Liver (tissue), 3 donors: ENCODE results near the gene KIFC3.

Source experiments
- EGR1 ChIP-seq, 2 donors: IDR thresholded peaks; 2 replicates each; pipeline ENCODE4 v1.6.1; 2016 to 2018; ENCODE audit warnings: antibody characterized with exemption in 2 of 2, low read depth in 2 of 2
- GABPA ChIP-seq, 2 donors: IDR thresholded peaks in 1 of 2; conservative IDR thresholded peaks in 1 of 2; 2 replicates each; pipeline ENCODE4 v1.6.1; 2016; ENCODE audit warnings: antibody characterized with exemption in 2 of 2, mild to moderate bottlenecking in 1 of 2, moderate library complexity in 1 of 2
- HNF4G ChIP-seq: IDR thresholded peaks from 2 replicates; pipeline ENCODE4 v1.6.1; 2016; ENCODE audit warnings: antibody characterized with exemption
- JUND ChIP-seq, 2 donors: IDR thresholded peaks; 2 replicates each; pipeline ENCODE4 v1.6.1; 2016; ENCODE audit warnings: antibody characterized with exemption in 2 of 2
- MAX ChIP-seq: IDR thresholded peaks from 2 replicates; pipeline ENCODE4 v1.6.1; 2016; ENCODE audit warnings: antibody characterized with exemption
- RAD21 ChIP-seq, 2 donors: IDR thresholded peaks; 2 replicates each; pipeline ENCODE4 v1.6.1; 2016; ENCODE audit warnings: antibody characterized with exemption in 2 of 2, mild to moderate bottlenecking in 2 of 2
- SP1 ChIP-seq: IDR thresholded peaks from 2 replicates; pipeline ENCODE4 v1.6.1; 2018; ENCODE audit warnings: antibody characterized with exemption, mild to moderate bottlenecking
- TAF1 ChIP-seq: conservative IDR thresholded peaks from 2 replicates; pipeline ENCODE4 v1.6.1; 2016; ENCODE audit warnings: antibody characterized with exemption, mild to moderate bottlenecking
- YY1 ChIP-seq: IDR thresholded peaks from 2 replicates; pipeline ENCODE4 v1.6.1; 2016; ENCODE audit warnings: antibody characterized with exemption, mild to moderate bottlenecking
- ZBTB33 ChIP-seq: IDR thresholded peaks from 2 replicates; pipeline ENCODE4 v1.6.1; 2016; ENCODE audit warnings: antibody characterized with exemption
- TF ChIP-seq, protein P1 (sequence below): fragments of 150-350 bp; IDR thresholded peaks from 2 replicates; pipeline ENCODE4 v1.5.1; 2017; ENCODE audit warnings: improper control_type of control experiment, low read depth, low read length; ENCODE audit not compliant: missing input control
- TF ChIP-seq, protein P2 (sequence below): IDR thresholded peaks from 2 replicates; pipeline ENCODE4 v1.6.1; 2016; ENCODE audit warnings: antibody characterized with exemption, mild to moderate bottlenecking
- TF ChIP-seq, protein P3 (sequence below): IDR thresholded peaks from 2 replicates; pipeline ENCODE4 v1.6.1; 2016; ENCODE audit warnings: antibody characterized with exemption
- donor health status: healthy.
- donor health status: healthy.

DNA sequence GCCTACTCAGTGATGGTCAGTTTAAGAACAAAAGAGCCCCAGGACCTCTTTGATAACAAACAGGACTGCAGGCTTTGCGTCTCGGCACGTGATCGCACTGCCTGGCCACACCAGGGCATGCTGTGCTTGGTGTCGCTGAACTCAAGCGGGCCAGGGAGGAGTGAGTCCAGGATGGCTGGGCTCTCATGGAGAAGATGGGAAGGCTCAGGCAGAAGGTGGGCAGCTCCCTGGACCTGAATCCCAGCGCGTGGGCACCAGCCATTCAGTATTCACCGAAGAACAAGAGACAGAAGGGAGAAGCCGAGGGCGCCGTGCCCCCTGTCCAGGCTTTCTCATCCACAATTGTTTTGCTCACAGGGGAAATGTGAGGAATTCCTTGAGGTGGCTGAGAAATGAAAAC, 54.8 kb downstream of the KIFC3 start:
- TF ChIP-seq, protein P1, sequence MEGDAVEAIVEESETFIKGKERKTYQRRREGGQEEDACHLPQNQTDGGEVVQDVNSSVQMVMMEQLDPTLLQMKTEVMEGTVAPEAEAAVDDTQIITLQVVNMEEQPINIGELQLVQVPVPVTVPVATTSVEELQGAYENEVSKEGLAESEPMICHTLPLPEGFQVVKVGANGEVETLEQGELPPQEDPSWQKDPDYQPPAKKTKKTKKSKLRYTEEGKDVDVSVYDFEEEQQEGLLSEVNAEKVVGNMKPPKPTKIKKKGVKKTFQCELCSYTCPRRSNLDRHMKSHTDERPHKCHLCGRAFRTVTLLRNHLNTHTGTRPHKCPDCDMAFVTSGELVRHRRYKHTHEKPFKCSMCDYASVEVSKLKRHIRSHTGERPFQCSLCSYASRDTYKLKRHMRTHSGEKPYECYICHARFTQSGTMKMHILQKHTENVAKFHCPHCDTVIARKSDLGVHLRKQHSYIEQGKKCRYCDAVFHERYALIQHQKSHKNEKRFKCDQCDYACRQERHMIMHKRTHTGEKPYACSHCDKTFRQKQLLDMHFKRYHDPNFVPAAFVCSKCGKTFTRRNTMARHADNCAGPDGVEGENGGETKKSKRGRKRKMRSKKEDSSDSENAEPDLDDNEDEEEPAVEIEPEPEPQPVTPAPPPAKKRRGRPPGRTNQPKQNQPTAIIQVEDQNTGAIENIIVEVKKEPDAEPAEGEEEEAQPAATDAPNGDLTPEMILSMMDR: no peak
- TF ChIP-seq EGR1 (IDR thresholded peaks at IDR 0.05; ENCODE audit: low read depth in 2 of 2): no peak
- TF ChIP-seq, protein P2, sequence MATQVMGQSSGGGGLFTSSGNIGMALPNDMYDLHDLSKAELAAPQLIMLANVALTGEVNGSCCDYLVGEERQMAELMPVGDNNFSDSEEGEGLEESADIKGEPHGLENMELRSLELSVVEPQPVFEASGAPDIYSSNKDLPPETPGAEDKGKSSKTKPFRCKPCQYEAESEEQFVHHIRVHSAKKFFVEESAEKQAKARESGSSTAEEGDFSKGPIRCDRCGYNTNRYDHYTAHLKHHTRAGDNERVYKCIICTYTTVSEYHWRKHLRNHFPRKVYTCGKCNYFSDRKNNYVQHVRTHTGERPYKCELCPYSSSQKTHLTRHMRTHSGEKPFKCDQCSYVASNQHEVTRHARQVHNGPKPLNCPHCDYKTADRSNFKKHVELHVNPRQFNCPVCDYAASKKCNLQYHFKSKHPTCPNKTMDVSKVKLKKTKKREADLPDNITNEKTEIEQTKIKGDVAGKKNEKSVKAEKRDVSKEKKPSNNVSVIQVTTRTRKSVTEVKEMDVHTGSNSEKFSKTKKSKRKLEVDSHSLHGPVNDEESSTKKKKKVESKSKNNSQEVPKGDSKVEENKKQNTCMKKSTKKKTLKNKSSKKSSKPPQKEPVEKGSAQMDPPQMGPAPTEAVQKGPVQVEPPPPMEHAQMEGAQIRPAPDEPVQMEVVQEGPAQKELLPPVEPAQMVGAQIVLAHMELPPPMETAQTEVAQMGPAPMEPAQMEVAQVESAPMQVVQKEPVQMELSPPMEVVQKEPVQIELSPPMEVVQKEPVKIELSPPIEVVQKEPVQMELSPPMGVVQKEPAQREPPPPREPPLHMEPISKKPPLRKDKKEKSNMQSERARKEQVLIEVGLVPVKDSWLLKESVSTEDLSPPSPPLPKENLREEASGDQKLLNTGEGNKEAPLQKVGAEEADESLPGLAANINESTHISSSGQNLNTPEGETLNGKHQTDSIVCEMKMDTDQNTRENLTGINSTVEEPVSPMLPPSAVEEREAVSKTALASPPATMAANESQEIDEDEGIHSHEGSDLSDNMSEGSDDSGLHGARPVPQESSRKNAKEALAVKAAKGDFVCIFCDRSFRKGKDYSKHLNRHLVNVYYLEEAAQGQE: no peak
- TF ChIP-seq GABPA (IDR thresholded peaks at IDR 0.05 in 1 of 2, conservative IDR thresholded peaks at IDR 0.05 in 1 of 2): no peak
- no peak for TF ChIP-seq SP1
- no peak for TF ChIP-seq YY1
- TF ChIP-seq ZBTB33: no peak
- no peak for TF ChIP-seq RAD21 (IDR thresholded peaks at IDR 0.05)
- no peak for TF ChIP-seq JUND (IDR thresholded peaks at IDR 0.05)
- TF ChIP-seq, protein P3, sequence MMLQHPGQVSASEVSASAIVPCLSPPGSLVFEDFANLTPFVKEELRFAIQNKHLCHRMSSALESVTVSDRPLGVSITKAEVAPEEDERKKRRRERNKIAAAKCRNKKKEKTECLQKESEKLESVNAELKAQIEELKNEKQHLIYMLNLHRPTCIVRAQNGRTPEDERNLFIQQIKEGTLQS: no peak
- no peak for TF ChIP-seq MAX
- TF ChIP-seq TAF1: no peak
- no peak for TF ChIP-seq HNF4G
